Measurements from ENCODE around the gene OR10G8. TPM values are rescaled to one million over a fixed set of nuclear protein-coding genes. Genes with fewer than 3 reads are reported as not detected.

The OR10G8 gene
- total and polyA plus RNA-seq, 2 of the 4 experiments (the other 2 are of a cell fraction) = not detected

GRCh38 chr11:124075492-124075840, 48.9 kb downstream of the OR10G8 start:
- no peaks in the 10 kb centered on the region for H3K9me1 ChIP-seq (ENCODE audit: insufficient read depth, low read length)

More at GRCh38 chr11:124075492-124075840, 48.9 kb downstream of the OR10G8 start:
- in situ Hi-C loops (cut with MboI; ENCODE audit: low sequenced_read_pairs) = loop anchor here (10.0 kb wide), 1 partner anchor 239 kb away; the partner anchor contains the start of gene OR8D1
- Histone ChIP-seq H3K4me3 (ENCODE audit: insufficient read depth, low read depth, low read length) (no peak overlapping the region), H2BK5ac (ENCODE audit: low read depth, low read length, poor library complexity, severe bottlenecking) (no peak overlapping the region), H2BK120ac (ENCODE audit: low read depth, low read length) (0 out of 2 replicates have a peak overlapping the region, but pooled peaks have one; percentile 85), H4K91ac (ENCODE audit: insufficient read depth, low read depth, low read length) (no peak overlapping the region; the same call in 1 of the 2 replicates), H3K56ac (ENCODE audit: extremely low read depth, insufficient read depth, low read length) (no peak overlapping the region), H3K4me2 (ENCODE audit: low read depth, low read length) (no peak overlapping the region), H2AK9ac (replicated peaks; ENCODE audit: low read depth, low read length, poor library complexity) (no peak overlapping the region), H4K8ac (ENCODE audit: low read depth in 2 of 2, low read length in 2 of 2) (no peak overlapping the region), H3K23ac (ENCODE audit: low read depth, low read length) (no peak overlapping the region), H3K18ac (ENCODE audit: low read depth, low read length) (no peak overlapping the region), H3K36me3 (ENCODE audit: control insufficient read depth, insufficient read depth, low read length) (no peaks in the 10 kb centered on the region), H2BK15ac (ENCODE audit: low read depth, low read length) (no peak overlapping the region), H4K5ac (ENCODE audit: low read depth, low read length) (no peak overlapping the region), H3K14ac (replicated peaks; ENCODE audit: low read depth, low read length) (no peak overlapping the region), H3K27ac (ENCODE audit: insufficient read depth, low read length) (no peak overlapping the region), H2AFZ (replicated peaks; ENCODE audit: low read length, poor library complexity) (peak overlapping the region; percentile 94), H3K9me3 (ENCODE audit: control insufficient read depth, insufficient read depth, low read length) (no peaks in the 10 kb centered on the region), H3K4me1 (ENCODE audit: control insufficient read depth, insufficient read depth, low read length) (no peaks in the 10 kb centered on the region), H3K4ac (ENCODE audit: low read depth, low read length) (no peak overlapping the region; the same call in 1 of the 2 replicates), H3K27me3 (ENCODE audit: control insufficient read depth, insufficient read depth, low read length) (peaks cover 22% of the 10 kb centered on the region), H3K9ac (ENCODE audit: low read depth, low read length) (no peak overlapping the region), H3K79me1 (ENCODE audit: low read depth in 1 of 2, low read length in 2 of 2) (no peaks in the 10 kb centered on the region), H4K20me1 (ENCODE audit: insufficient read depth, low read length) (no peaks in the 10 kb centered on the region), H2BK20ac (ENCODE audit: low read depth, low read length) (no peak overlapping the region), H2AK5ac (ENCODE audit: low read depth, low read length) (no peak overlapping the region; the same call in 1 of the 2 replicates)
- no CpG with 5 or more reads among the region's 6 CpGs for WGBS, 2 experiments (ENCODE audit: extremely low coverage in 2 of 2, insufficient read length in 1 of 2)
- BruUV-seq (replicated peaks) = no TSS peak
- ChIA-PET CTCF (no interaction called here), POLR2A (ENCODE audit: unreplicated experiment) (no interaction called here)
- ATAC-seq (ENCODE audit: low read depth) (no peak), DNase-seq (no peak)
- intact Hi-C loops (cut with micrococcal nuclease) = loop anchor here (10.0 kb wide), 1 partner anchor 789 kb away; the partner anchor contains the start of gene ROBO3
- no peak for TF ChIP-seq CHD1 (IDR thresholded peaks at IDR 0.05; ENCODE audit: low read depth, low read length)
- no peak for TF ChIP-seq USF2 (IDR thresholded peaks at IDR 0.05; ENCODE audit: low read depth, low read length)
- no peak for TF ChIP-seq MXI1 (IDR thresholded peaks at IDR 0.05; ENCODE audit: borderline replicate concordance, low read depth, low read length)
- no peak for TF ChIP-seq CTCF (conservative IDR thresholded peaks at IDR 0.05; ENCODE audit: low read depth, low read length)
- no peak for TF ChIP-seq CEBPB (IDR thresholded peaks at IDR 0.05; ENCODE audit: low read depth, low read length)
- TF ChIP-seq MAZ (IDR thresholded peaks at IDR 0.05; ENCODE audit: borderline replicate concordance, low read depth, low read length) = no peak
- TF ChIP-seq NFE2L2 (IDR thresholded peaks at IDR 0.05; ENCODE audit: low read depth, low read length) = no peak
- TF ChIP-seq POLR2A (IDR thresholded peaks at IDR 0.05; ENCODE audit: low read depth, low read length) = no peak
- no peak for TF ChIP-seq RFX5 (IDR thresholded peaks at IDR 0.05; ENCODE audit: low read depth, low read length)
- dilution Hi-C loops (cut with HindIII; ENCODE audit: low sequenced_read_pairs, unreplicated experiment) = no loop called here
